Body of pancreas (tissue), 4 donors: ENCODE measurements around the gene ECM2. TPM values are rescaled to one million over a fixed set of nuclear protein-coding genes. Genes with fewer than 3 reads are reported as not detected.

ENCODE experiments used
- ATAC-seq: fragments of 150-250 bp; one replicate; pipeline ENCODE4 v1.9.1; 2016
- DNase-seq, 4 donors: peaks; one replicate each; pipeline ENCODE4 v3.0.0-alpha.2; 2019
- H3K27ac ChIP-seq, 4 donors: fragments of 200-600 bp; sonication (generic); 1 replicate in 3 of 4; 2 replicates in 1 of 4; pipeline versions ENCODE4 v1.5.1 to v1.6.1; 2016 to 2019; ENCODE audit warnings: mild to moderate bottlenecking in 1 of 4, mixed read lengths in 1 of 4, moderate library complexity in 1 of 4
- H3K27me3 ChIP-seq, 2 donors: fragments of 200-600 bp; sonication (generic); one replicate each; pipeline ENCODE4 v1.6.0; 2016; ENCODE audit warnings: mild to moderate bottlenecking in 1 of 2
- H3K36me3 ChIP-seq, 2 donors: fragments of 200-600 bp; sonication (generic); replicated peaks in 1 of 2; 2 replicates each; pipeline ENCODE4 v1.5.1; 2016; ENCODE audit warnings: low read depth in 2 of 2; ENCODE audit not compliant: insufficient read depth in 1 of 2
- H3K4me1 ChIP-seq: fragments of 200-600 bp; sonication (generic); one replicate; pipeline ENCODE4 v1.6.0; 2016
- H3K4me3 ChIP-seq, 2 donors: fragments of 200-600 bp; sonication (generic); 1 replicate in 1 of 2; 2 replicates in 1 of 2; pipeline ENCODE4 v1.5.1; 2016 to 2019
- H3K9me3 ChIP-seq, 3 donors: fragments of 200-600 bp; sonication (generic); 1 replicate in 2 of 3; 2 replicates in 1 of 3; pipeline ENCODE4 v1.5.1; 2016
- CTCF ChIP-seq, 7 experiments: fragments of 450-650 bp in 4 of 7; fragments of 200-600 bp in 3 of 7; sonication (generic) in 3 of 7; IDR thresholded peaks; one replicate each; pipeline ENCODE4 v1.5.1; 2016 to 2019; ENCODE audit warnings: antibody characterized with exemption in 7 of 7
- POLR2A ChIP-seq, 3 donors: fragments of 450-650 bp; IDR thresholded peaks; one replicate each; pipeline ENCODE4 v1.6.1; 2016; ENCODE audit warnings: antibody characterized with exemption in 3 of 3, mild to moderate bottlenecking in 2 of 3
- WGBS, 2 donors: methylation state at CpG; one replicate each; pipeline ENCODE4 v1.1.5; 2017; 5-methylcytosine and 5-hydroxymethylcytosine counted together
- intact Hi-C: fragments of 100-400 bp; cut with DNase I; formaldehyde crosslinking; loops from one replicate; pipeline ENCODE4 v1.15.1; 2023
- total RNA-seq, 2 donors: library from RNA; depleted of rRNA; stranded (reverse); fragments of >200 nt; gene quantifications; one replicate each; pipeline ENCODE4 v1.1.0, GENCODE V29; 2016

ECM2 gene
- total RNA-seq, 2 donors from 2014 or later = 6.5 to 8.2 TPM

- no peak overlapping the region for H3K4me3 ChIP-seq
- H3K27ac ChIP-seq = no peak overlapping the region
- H3K4me1 ChIP-seq = no peaks in the 10 kb centered on the region
- DNase-seq = no peak
- TF ChIP-seq POLR2A (IDR thresholded peaks at IDR 0.05) = no peak
- no peak for TF ChIP-seq CTCF (IDR thresholded peaks at IDR 0.05)
- H3K9me3 ChIP-seq = no peaks in the 10 kb centered on the region
- WGBS, 2 donors = 83 to 89% methylated on average over 3 of the region's 3 CpGs
- ATAC-seq = no peak
- intact Hi-C loops = no loop called here
- no peaks in the 10 kb centered on the region for H3K27me3 ChIP-seq
- no peaks in the 10 kb centered on the region for H3K36me3 ChIP-seq
These were observed 27.6 kb upstream of the ECM2 start for GRCh38 chr9:92563116-92564100.

- no peak for DNase-seq
- no peaks in the 10 kb centered on the region for H3K9me3 ChIP-seq
- no peaks in the 10 kb centered on the region for H3K4me1 ChIP-seq
- intact Hi-C loops = no loop called here
- H3K27me3 ChIP-seq = no peaks in the 10 kb centered on the region
- WGBS, 2 donors = 88 to 89% methylated on average over 5 of the region's 5 CpGs
- TF ChIP-seq CTCF (IDR thresholded peaks at IDR 0.05) (no peak), POLR2A (IDR thresholded peaks at IDR 0.05) (no peak)
- H3K4me3 ChIP-seq = no peak overlapping the region
- no peak for ATAC-seq
- no peak overlapping the region for H3K27ac ChIP-seq
- no peaks in the 10 kb centered on the region for H3K36me3 ChIP-seq
These were observed 26.7 kb upstream of the ECM2 start for GRCh38 chr9:92562461-92562967.

GRCh38 chr9:92561374-92562330, 25.9 kb upstream of the ECM2 start:
- no peaks in the 10 kb centered on the region for H3K36me3 ChIP-seq

GRCh38 chr9:92558612-92559374, 23.0 kb upstream of the ECM2 start:
- no peak for ATAC-seq
- Histone ChIP-seq H3K36me3 (no peaks in the 10 kb centered on the region), H3K27me3 (no peaks in the 10 kb centered on the region), H3K9me3 (no peaks in the 10 kb centered on the region), H3K4me1 (no peaks in the 10 kb centered on the region), H3K4me3 (no peak overlapping the region), H3K27ac (no peak overlapping the region)
- 91 to 93% methylated on average over 16 of the region's 16 CpGs for WGBS, 2 donors
- TF ChIP-seq POLR2A (IDR thresholded peaks at IDR 0.05) (no peak), CTCF (IDR thresholded peaks at IDR 0.05) (no peak)
- no peak for DNase-seq
- intact Hi-C loops = no loop called here

More at GRCh38 chr9:92561374-92562330, 25.9 kb upstream of the ECM2 start:
- Histone ChIP-seq H3K9me3 (no peaks in the 10 kb centered on the region), H3K4me1 (no peaks in the 10 kb centered on the region), H3K27ac (no peak overlapping the region), H3K4me3 (no peak overlapping the region), H3K27me3 (no peaks in the 10 kb centered on the region)
- DNase-seq (no peak), ATAC-seq (no peak)
- WGBS, 2 donors = 93 to 96% methylated on average over 5 of the region's 5 CpGs
- TF ChIP-seq POLR2A (IDR thresholded peaks at IDR 0.05) = no peak
- intact Hi-C loops = no loop called here
